H1 (cell line): ENCODE measurements around the gene CHST1. TPM values are rescaled to one million over a fixed set of nuclear protein-coding genes. Genes with fewer than 3 reads are reported as not detected.

Experiments used
- CHD1 ChIP-seq: IDR thresholded peaks from 2 replicates; pipeline ENCODE4 v1.6.1; 2012; ENCODE audit warnings: low read depth, low read length, improper control_type of control experiment
- CHD2 ChIP-seq: IDR thresholded peaks from 2 replicates; pipeline ENCODE4 v1.6.1; 2012; ENCODE audit warnings: low read length, improper control_type of control experiment
- CHD7 ChIP-seq: fragments of 300-600 bp; sonication (generic); IDR thresholded peaks from 2 replicates; pipeline ENCODE4 v1.7.1; 2012; ENCODE audit warnings: low read length, moderate library complexity, mild to moderate bottlenecking, inconsistent platforms; ENCODE audit not compliant: insufficient replicate concordance
- MAFK ChIP-seq: IDR thresholded peaks from 2 replicates; pipeline ENCODE4 v1.6.1; 2012; ENCODE audit warnings: low read depth, mild to moderate bottlenecking, improper control_type of control experiment, low read length
- MAX ChIP-seq: IDR thresholded peaks from 2 replicates; pipeline ENCODE4 v1.6.1; 2012; ENCODE audit warnings: inconsistent platforms
- SIN3A ChIP-seq, 2 experiments: IDR thresholded peaks in 1 of 2; conservative IDR thresholded peaks in 1 of 2; 2 replicates each; pipeline ENCODE4 v1.6.1; 2011 to 2012; ENCODE audit warnings: low read length in 2 of 2, improper control_type of control experiment in 1 of 2, low read depth in 1 of 2, mild to moderate bottlenecking in 1 of 2
- polyA plus RNA-seq, 7 experiments: library from polyadenylated mRNA; depleted of rRNA in 3 of 7; stranded (reverse) in 5 of 7; unstranded in 2 of 7; fragments of >200 nt in 5 of 7; fragments of 200-250 nt in 2 of 7; gene quantifications; 1 replicate in 5 of 7; 2 replicates in 1 of 7; 4 replicates in 1 of 7; pipeline versions ENCODE4 v1.2.1 to v1.2.3, GENCODE V29; 2011 to 2013; ENCODE audit warnings: missing spikeins in 2 of 7, mixed read lengths in 2 of 7
- total RNA-seq: library from RNA; stranded (reverse); fragmentation: NEBNext Ultra II Directional; extraction: Animal tissue kit (Norgen Biotek cat#: 25700); gene quantifications from 2 replicates; pipeline ENCODE4 v1.2.1, GENCODE V29; 2021

CHST1 gene
- total and polyA plus RNA-seq, 2 of the 8 experiments (the other 6 are each of a cell fraction or from before 2014, with no cell fraction given) = 1.6 to 3.8 TPM

- TF ChIP-seq CHD7 (no peak), SIN3A (conservative IDR thresholded peaks at IDR 0.05 in 1 of 2, IDR thresholded peaks at IDR 0.05 in 1 of 2; ENCODE audit: low read depth in 1 of 2, low read length in 2 of 2) (no peak), MAFK (no peak), CHD2 (no peak), MAX (no peak), CHD1 (no peak)
Measured at GRCh38 chr11:45677770-45678512, 12.5 kb upstream of the CHST1 start (continued).
